DOHH2 (cell line): ENCODE measurements around the gene RTP3.

ENCODE experiments used
- CTCF ChIP-seq: fragments of 200-600 bp; sonication (generic); IDR thresholded peaks from one replicate; pipeline ENCODE4 v1.5.1; 2014; ENCODE audit warnings: antibody characterized with exemption, mild to moderate bottlenecking, low read depth, low read length; ENCODE audit not compliant: poor library complexity, severe bottlenecking
- EZH2phosphoT487 ChIP-seq: fragments of 200-600 bp; sonication (generic); IDR thresholded peaks from 2 replicates; pipeline ENCODE4 v1.6.1; 2017; ENCODE audit warnings: borderline replicate concordance, mild to moderate bottlenecking, antibody characterized with exemption, low read length, moderate library complexity, mixed read lengths

GRCh38 chr3:46453526-46454208 is 44.1 kb upstream of the RTP3 start:
- TF ChIP-seq CTCF (no peak), EZH2phosphoT487 (no peak)
